HG03520 (cell line): Measurements from ENCODE around the gene SBNO2.

Experiments
- ATAC-seq: cut with Tn5 transposase; IDR thresholded peaks from one replicate; pipeline ENCODE4 v1.9.1; 2021; ENCODE audit warnings: mild to moderate bottlenecking, moderate library complexity; ENCODE audit not compliant: unreplicated experiment

The SBNO2 gene

DNA sequence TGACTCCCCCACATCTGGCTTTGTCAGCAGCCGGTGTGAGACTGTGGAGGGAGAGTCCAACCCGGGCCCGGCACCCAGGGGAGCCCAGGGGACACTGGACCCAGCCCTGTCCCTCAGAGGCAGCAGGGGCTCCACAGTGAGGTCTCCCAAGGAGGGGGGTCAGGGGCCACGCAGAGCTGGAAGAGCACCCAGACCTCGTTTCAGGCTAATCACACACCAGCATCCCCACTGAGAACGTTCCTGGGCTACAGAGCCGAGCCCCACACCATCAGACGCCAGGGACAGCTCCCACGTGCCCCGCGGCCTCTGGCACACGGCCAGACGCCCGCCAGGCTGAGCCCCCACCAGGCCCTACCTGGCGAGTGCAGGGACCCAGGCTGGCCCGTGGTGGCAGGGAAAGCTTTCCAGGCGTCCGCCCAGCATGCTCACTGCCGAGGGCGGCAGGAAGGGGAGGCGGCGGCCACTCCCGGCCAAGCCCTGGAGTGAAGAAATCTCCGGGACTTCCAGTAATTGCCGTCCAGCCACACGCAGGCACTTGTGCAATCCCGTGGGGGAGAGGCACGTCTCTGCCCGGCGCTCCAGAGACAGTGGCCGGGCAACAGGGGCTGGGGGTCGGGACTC lies 19.2 kb downstream of the SBNO2 start:
- ATAC-seq = no peak

DNA sequence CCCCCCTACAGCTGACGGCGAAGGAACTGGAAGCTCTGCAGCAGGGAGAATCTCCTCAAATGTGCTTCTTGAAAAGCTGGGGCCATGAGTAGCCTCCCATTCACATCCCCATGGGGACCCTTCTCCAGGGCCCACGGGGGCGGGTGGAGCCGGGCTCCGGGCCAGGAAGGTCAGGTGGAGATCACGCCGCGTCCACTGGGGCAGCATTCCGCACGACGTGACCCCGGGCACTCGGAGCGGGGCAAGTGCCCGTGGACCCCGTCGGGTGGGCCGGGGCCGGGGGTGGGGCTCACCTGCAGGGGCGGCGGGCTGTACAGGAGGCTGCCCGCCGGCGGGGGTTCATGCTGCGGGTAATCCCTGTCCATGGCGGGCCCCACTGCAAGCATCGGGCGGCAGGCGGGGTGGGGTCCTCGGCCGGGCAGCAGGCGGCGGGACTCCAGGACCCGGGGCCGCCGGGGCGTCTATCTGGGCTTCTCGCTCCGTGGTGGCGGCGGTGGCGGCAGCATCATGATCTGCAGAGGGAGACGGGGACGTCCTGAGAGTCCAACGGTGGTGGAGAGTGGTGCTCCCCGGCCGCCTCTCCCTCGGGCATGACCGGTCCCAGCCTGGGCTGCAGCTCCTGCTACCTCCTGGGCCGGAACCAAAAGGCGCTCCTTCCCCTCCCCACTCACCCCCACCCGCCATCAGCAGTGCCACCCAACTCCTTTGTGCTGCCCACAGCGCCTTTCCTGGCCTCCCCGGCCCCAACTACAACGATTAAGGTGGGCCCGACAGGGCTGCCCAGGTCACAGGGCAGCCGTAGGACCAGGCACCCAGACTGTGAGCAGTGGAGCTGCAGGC lies 20.0 kb downstream of the SBNO2 start:
- ATAC-seq = no peak

DNA sequence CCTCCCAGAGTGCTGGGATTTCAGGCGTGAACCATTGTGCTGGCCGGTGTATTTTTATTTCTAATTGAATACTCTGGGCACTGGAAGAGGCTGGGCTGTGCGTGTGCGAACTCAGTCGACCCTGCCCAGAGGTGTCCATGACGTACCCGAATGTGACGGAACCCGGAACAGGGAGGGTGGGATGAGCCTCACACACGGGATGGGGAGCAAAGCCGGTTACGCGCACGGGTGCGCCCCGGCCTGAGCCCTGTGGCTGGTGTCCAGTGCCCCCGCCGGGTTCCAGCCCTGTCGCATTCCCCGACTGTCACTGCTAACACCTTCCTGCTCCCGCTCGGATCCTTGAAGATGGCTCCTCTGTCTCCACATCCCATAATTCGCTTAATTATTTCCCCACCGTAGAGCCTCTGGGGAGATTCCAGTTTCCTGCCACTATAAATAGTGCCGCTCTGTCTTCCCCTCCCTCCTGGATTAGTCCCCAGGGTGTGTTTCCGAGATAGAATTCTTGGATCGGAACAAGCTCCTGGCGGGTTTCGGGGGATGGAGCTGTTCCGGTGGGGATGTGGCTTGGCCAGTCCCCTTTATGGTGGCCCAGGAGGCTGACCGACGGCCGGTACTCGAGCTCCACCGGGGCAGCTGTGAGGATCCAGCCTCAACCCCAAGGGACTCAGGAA lies 22.0 kb downstream of the SBNO2 start:
- ATAC-seq = no peak

DNA sequence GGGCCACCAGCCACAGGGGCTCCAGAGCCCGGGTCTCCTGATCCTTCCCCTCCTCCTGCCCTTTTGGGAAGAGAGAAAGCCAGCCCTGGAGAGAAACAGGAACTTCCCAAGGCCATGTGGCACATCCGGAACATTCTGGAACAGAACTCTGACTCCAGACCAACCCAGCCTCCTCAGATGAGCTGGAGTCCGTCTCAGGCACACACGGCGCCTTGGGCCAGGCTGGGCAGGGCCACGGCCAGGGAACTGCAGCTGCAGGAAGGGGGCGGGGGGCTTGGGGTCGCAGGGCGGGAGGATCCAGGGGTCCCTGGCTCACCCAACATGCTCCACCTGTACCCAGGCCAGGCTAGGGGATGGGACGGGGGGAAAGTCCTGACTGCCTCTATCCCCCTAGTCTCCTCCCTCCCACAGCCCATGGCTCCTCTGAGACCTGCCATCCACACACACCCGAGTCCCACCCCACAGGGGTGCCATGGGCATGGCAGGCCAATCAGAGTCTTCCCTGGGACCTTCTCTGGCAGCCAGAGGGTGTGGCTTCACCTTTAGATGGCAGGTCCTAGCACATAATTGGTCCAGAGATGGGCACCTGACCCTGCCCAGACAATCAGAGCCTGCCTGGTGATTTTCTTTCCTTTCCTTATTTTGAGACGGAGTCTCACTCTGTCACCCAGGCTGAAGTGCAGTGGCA lies 22.9 kb downstream of the SBNO2 start:
- no peak for ATAC-seq

DNA sequence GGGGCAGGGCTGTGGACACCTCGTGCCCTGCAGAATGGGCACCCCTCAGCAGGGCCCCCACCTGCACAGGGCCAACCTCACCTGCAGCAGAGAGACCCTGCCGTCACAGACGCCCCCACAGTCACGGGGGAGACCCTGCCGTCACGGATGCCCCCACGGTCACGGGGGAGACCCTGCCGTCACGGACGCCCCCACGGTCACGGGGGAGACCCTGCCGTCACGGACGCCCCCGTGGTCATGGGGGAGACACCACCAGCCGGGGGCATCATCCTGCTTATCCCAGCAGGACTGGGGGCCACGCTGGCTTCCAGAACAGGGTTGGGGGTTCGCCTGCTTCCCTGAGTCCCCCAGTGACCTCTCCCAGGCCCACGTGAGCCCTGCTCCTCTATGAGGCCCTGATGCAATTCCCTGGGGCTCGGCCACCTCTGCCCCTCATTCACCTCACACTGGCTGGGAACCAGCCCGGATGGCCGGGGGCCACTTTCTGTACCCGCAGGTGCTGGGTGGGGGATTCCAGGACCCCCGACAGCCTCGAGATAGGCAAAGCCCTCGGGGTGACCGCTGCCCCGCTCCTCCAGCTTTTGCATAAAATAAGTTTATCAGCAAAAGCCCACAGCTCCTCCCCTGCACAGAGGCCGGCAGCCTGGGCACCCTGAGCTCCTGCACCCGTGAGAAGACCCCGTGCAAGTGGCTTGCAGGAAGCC lies 23.6 kb downstream of the SBNO2 start:
- no peak for ATAC-seq

DNA sequence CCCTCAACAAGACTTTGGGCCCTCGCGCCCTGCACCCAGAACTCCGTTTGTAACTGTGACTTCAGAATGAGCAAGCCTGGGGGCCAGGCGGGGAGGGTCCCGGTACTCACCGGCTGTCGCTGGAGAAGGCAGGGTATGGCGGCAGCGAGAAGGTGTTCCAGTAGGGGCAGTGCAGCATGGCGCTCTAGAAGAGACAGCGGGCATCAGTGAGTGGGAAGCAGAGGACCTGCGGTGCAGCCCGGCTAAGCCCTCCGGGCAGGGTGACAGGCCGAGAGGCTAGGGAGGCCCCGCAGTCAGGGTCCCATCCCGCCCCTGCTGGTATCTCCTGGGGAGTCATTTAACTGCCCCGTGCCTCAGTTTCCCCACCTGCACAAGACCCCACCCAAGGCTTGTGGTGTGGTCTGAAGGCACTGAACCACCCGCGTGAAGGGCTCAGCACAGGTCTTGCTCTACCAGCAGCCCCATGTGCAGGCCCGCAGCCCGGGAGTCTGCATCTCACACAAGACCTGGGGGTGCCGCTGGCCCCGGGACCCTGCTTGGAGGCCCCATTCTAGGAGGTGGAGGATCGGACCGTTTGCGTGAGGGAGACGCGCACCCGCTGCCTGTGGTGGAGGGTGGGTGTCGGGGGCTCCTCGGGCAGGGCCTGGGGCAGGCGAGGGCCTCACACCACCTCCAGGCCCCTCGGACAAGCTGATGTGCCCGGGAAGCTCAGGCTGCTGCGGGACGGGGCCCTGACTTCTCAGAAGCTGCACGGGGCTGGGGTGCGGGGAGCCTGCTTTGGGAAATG lies 24.6 kb downstream of the SBNO2 start:
- no peak for ATAC-seq

DNA sequence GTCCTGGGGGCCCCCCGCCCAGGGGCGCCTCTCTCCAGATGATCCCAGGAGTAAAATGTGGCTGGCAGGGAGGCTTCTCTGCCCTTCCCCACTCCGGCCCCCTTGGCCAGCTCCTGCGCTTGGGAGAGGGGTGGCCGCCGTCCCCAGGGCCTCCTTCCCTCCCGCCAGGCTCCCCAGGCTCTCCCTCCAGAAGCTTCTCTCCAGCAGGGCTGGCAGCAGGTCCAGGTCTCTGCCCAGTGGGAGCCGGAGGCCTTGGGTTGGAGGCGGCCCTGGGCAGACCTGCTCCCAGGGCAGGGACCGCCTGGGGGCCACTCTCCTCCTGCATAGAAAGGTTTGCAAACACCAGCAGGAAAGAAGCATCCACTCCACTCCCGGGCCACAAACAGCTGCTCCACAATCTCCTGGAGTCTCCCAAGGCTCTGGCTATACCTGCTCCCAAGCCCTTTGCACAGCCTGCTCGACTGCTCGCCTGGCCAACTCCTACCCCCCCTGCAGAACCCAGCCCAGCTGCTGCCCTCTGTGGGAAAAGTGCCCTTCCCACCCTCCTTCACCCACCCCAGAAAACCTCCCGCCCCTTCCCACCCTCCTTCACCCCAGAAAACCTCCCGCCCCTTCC lies 26.0 kb downstream of the SBNO2 start:
- no peak for ATAC-seq

DNA sequence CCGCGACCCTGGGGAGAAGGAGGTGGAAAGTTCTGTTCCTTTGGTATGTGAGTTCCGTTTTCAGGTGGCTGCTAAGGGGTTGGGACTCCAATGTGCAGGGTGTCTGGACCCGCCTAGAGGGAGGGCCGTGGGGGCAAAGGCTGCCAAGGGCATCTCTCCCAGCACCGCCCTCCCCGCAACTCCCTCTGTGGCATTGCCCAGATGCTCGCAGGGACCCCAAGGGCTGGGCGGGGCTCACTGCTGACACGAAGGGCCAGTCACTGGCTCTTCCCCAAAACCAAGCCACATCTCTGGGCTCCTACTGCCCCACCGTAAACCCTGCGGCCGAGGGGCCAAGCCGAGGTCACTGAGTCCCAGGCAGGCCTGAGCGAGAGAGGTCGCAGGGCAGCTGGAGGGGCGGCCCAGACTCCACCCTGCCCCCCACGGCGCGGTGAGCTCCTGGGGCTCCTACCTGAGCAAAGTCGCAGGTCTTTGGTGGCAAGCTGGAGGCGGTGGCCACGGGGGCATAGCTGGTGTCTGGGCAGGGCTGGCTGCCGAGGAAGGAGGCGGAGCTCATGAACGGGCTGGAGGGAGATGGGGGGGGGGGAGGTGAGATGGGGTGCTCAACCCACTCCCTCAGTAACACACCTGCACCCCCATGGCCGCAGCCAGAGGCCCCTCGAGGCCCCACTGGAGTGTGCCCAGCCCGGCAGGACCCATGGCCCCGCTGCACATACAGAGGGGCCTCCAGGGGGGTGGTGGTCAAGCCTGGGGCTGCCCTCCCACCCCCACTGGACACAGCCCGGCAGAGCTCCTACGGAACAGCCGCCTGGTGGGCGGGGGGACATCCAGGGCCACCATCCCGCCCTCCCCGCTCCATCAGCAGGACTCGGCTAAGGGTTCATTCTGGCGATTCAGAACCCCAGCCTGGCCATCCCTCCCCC lies 26.9 kb downstream of the SBNO2 start:
- ATAC-seq = no peak

DNA sequence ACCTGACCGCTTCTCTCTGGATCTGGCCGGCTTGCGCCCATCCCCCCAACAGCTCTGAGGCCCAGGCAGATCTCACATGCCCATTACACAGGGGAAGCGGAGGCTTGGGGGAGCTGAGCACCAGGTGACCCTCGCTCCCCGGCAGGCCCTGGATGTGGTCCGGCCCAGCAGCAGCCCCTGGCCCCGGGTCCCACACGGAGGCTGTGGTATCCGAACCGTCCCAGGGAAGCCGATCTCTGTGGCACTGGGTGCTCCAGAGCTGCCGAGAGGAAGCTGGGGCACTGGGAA lies 27.7 kb downstream of the SBNO2 start:
- no peak for ATAC-seq

DNA sequence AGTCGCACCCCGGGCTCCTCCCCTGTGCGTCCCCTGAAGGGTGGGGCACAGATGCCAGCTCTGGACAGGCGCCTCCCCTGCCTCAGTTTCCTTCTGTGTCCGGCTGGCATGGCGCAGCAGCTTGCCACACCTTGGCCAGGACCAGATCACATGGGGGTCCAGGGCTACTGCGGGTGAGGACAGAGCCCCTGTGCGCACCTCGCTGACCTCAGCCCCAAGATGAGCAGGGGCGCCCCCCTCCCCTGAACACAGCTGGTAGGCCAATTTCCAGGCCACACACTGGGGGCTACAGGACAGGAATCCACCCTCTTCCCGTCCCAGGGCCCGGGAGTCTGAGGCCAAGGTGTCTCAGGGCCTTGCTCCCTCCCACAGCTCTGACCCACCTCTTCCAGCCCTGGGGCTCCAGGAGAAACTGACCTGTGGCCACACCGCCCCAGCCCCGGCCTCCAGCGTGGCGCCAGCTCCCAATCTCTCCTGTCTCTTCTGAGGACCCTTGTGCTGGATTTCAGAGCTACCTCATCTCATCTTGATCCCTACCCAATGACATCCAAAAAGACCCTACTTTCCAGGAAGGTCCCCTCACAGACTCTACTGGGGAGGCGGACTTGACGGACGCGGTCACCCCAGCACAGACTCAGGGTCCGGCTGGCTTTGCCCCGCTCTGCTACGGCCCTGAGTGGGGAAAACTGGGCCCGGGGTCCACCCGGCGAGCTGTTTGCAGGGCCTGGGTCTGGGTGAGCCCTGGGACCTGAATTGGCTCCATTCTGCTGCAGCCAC lies 28.2 kb downstream of the SBNO2 start:
- no peak for ATAC-seq

DNA sequence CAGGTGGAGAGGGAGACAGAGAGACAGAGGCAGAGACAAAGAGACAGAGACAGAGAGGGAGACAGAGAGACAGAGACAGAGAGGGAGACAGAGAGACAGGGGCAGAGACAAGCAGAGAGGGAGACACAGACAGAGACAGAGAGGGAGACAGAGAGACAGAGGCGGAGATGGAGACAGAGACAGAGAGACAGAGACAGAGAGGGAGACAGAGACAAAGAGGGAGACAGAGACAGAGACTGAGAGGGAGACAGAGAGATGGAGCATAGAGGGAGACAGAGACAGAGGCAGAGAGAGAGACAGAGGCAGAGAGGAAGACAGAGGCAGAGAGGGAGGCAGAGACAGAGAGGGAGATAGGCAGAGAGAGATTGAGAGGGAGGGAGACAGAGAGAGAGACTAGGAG lies 29.3 kb downstream of the SBNO2 start:
- no peak for ATAC-seq

DNA sequence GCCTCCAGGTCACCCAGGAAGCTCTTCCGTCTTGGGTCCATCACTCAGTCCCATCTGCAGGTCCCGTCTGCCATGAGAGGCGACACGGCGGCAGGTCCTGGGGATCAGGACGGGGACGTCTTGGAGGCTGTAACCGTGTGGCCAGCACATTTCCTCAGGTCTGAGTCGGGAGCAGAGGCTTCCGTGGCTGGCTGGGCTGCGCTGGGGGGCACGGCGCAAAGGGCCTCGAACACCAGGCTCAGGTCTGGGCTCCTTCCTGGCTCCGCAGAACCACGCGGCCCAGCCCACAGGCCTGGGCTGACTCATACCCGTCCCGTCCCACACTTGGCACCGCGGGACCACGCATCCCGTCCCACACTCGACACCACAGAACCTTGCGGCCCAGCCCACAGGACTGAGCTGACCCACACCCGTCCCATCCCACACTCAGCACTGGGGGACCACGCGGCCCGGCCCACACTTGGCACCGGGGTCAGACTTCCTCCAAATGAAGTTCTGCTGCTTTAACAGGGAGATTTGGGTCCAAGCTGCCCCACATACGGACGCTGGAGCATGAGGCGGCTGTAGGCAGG lies 30.2 kb downstream of the SBNO2 start:
- ATAC-seq = no peak

DNA sequence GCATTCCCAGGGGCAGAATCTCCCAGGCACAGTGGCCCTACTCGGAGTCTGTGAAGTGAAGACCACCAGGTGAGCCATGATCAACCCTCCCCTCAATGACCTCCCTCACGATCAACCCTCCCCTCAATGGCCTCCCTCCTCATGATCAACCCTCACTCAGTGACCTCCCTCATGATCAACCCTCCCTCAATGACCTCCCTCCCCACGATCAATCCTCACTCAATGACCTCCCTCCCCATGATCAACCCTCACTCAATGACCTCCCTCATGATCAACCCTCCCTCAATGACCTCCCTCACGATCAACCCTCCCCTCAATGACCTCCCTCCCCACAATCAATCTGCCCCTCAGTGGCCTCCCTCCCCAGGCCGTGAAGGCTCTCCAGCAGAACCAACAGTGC lies 32.1 kb downstream of the SBNO2 start:
- no peak for ATAC-seq

DNA sequence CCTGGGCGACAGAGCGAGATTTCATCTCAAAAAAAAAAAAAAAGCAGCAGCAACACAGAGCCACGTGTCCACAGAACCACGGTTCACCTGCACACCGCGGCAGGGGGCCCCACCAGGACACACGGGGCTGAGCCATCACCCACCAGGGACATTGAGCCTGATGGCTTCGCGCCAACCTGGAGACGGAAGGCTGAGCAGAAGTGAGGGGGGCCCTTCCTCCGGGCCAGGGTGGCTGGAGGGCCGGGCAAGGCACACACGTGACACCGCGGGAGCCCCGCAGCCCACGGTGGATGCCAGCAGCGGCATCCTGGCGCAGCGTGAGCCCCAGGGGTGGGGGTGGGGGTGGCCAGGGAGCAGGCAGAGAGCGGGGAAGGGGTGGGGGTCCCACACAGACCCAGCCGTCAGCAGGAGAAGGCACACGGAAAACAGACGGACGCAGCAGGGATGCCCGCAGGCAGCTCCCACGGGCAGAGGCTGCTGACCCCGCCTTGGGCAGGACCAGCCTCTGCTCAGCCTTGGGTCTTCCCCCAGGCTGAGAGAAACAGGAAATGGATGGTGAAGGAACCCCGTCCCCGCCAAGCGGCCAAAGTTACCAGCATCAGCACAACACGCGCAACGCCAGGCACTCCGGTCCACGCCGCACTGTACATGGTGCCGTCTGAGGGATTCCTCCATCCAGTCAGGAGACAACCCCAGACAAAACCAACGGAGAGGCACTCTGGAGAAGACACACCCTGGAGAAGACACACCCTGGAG lies 33.6 kb downstream of the SBNO2 start:
- no peak for ATAC-seq

DNA sequence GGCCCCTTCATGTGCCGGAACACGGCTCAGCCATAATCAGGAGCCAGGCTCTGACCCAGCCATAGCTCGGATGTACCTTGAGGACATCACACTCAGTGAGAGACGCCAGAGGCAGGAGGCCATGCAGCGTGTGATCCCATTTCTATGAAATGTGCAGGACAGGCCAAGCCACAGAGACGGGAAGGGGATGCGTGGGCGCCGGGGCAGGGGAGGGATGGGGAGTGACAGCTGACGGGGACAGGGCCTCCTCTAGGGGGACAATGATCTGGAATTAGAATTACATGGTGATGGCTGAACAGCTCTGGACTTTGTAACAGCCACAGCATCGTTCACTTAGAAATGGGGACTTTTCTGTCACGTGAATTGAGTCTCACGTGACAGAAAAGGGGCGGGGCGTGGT lies 34.9 kb downstream of the SBNO2 start:
- ATAC-seq = no peak

DNA sequence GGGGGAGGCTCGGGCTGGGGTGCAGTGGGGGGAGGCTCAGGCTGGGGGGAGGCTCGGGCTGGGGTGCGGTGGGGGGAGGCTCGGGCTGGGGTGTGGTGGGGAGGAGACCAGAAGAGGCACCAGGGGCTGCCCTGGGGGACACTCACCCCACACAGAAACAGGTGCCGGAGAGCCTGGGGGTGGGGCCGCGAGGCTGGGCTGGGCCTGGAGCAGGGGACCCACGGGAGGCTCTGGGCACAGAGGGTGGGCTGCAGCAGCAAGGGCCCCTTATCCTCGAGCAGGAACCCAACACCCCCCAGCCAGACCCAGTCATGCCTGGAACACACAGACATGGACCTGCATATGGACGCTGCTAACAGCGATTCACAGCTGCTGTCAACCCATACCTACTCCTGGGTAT lies 35.9 kb downstream of the SBNO2 start:
- ATAC-seq = no peak
